Spinal cord (tissue), 10 donors: ENCODE data around the gene TRIM29. TPM values are rescaled to one million over a fixed set of nuclear protein-coding genes. Genes with fewer than 3 reads are reported as not detected.

ENCODE experiments used
- DNase-seq, 6 donors: peaks; one replicate each; pipeline versions ENCODE4 v3.0.0 to v3.0.0-alpha.2; 2013 to 2015; ENCODE audit warnings: low spot score in 6 of 6, low read depth in 4 of 6
- H3K27ac ChIP-seq: one replicate; pipeline ENCODE4 v1.5.1; 2013; ENCODE audit warnings: low read depth, low read length, control low read depth
- H3K27me3 ChIP-seq: one replicate; pipeline ENCODE4 v1.6.1; 2013; ENCODE audit warnings: low read length; ENCODE audit not compliant: control insufficient read depth, insufficient read depth
- H3K36me3 ChIP-seq: one replicate; pipeline ENCODE4 v1.6.1; 2013; ENCODE audit warnings: low read length; ENCODE audit not compliant: control insufficient read depth, insufficient read depth
- H3K4me1 ChIP-seq: one replicate; pipeline ENCODE4 v1.6.1; 2013; ENCODE audit warnings: low read length; ENCODE audit not compliant: control insufficient read depth, insufficient read depth
- H3K4me3 ChIP-seq: one replicate; pipeline ENCODE4 v1.5.1; 2013; ENCODE audit warnings: low read depth, low read length, control low read depth
- H3K9me3 ChIP-seq: one replicate; pipeline ENCODE4 v1.6.1; 2013; ENCODE audit warnings: low read length; ENCODE audit not compliant: control insufficient read depth, insufficient read depth
- WGBS: methylation state at CpG from one replicate; pipeline ENCODE4 v1.1.5; 2013; ENCODE audit warnings: missing lambda C conversion rate; ENCODE audit not compliant: insufficient coverage; 5-methylcytosine and 5-hydroxymethylcytosine counted together
- polyA plus RNA-seq, 2 donors: library from polyadenylated mRNA; unstranded; fragments of 120-200 nt; gene quantifications; one replicate each; pipeline ENCODE4 v1.2.1, GENCODE V29; 2013; ENCODE audit not compliant: insufficient read length in 2 of 2
- total RNA-seq, 2 donors: library from RNA; depleted of rRNA in 1 of 2; stranded (reverse); fragments of 120-200 nt in 1 of 2; fragments of >200 nt in 1 of 2; gene quantifications; one replicate each; pipeline versions ENCODE4 v1.2.3 to v1.2.4, GENCODE V29; 2013 to 2014
- donor health status: healthy.

Gene TRIM29
- total and polyA plus RNA-seq, 4 donors, result 0.94 to 1.9 (median 1.5) TPM

DNA sequence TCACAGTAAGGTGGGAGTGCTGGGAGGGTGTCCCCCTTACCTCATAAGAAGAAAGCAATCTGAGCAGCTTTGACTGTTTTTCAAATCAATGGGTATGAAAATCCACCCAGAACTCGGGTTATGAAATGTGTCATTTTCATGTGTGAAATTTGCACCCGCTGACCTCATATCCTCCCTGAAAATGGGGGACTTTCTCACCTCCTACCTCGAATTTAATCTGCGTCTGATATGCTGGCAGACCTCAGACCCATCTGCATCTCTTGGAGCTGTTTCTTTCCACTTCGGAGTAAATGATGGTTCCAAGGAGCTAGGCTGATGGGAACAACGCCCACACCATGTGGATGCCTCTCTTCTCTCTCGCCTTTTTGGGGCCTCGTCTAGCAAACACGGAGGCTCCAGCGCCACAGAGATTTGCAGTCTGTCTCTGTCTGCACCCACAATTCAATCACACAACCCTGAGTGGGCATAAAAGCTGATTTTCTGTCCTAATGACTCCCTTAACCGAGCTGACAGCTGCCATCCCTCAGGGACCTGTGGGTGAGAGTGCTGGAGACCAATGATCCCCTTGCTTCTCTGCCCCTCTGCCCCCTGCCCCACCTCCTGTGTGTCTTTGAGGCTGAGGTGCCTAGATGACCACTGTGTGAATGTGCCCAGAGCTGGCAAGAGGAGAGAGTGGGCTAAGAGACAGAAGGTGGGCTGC is 71.0 kb downstream of the TRIM29 start:
- H3K27me3 ChIP-seq, result peaks cover 3% of the 10 kb centered on the region
- no peak overlapping the region for H3K4me3 ChIP-seq
- WGBS, result 67% methylated on average over 9 of the region's 11 CpGs
- no peak overlapping the region for H3K27ac ChIP-seq
- peak in 1 of 6 donors; percentile 86 for DNase-seq
- peaks cover 29% of the 10 kb centered on the region for H3K4me1 ChIP-seq
- no peaks in the 10 kb centered on the region for H3K36me3 ChIP-seq
- H3K9me3 ChIP-seq, result no peaks in the 10 kb centered on the region

DNA sequence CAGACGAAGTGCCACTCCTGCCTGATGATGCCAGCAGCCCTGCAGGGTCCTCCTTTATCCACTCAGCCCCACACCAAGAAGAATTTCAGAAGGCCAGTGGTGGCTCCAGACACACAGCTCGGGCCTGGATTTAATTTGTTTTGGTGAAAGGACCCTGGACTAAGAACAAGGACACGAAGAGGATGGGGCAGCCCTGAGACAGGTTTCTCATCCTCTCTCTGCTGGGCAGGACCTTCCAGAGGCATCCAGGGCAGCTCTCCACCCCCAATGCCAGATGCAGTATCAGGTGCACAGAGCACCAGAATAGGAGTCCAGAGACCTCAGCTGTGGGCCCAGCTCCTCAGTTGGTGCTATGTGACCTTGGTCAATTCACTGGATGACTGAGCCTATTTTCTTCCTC is 72.0 kb downstream of the TRIM29 start:
- 83% methylated on average over 2 of the region's 3 CpGs for WGBS
- H3K27ac ChIP-seq, result no peak overlapping the region
- H3K27me3 ChIP-seq, result peaks cover 3% of the 10 kb centered on the region

DNA sequence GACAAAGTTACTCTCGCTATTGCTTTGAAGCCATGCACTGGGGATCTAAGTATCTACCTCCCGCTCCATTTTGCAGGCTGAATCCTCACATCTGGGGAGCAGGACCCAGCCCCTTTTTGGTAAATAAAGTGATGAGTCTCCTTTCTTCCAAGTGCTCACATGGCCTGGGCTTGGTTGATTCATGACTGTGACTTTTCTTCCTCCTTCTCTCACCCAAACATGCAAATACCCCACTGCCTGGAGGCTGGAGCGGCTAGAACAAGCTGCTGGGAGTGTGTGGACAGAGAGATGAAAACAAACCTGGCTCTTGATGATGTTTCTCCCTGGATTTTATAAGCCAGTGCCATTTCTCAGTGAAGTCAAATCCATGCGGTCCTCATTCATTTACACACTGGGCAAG is 72.7 kb downstream of the TRIM29 start:
- peaks cover 37% of the 10 kb centered on the region for H3K4me1 ChIP-seq
- WGBS, result 83% methylated on average over 1 of the region's 4 CpGs
- H3K4me3 ChIP-seq, result no peak overlapping the region
- no peak overlapping the region for H3K27ac ChIP-seq
- no peaks in the 10 kb centered on the region for H3K36me3 ChIP-seq
- peaks cover 3% of the 10 kb centered on the region for H3K27me3 ChIP-seq
- peak in 1 of 6 donors; percentile 31 for DNase-seq
- H3K9me3 ChIP-seq, result no peaks in the 10 kb centered on the region

More for the DNA sequence above, 72.0 kb downstream of the TRIM29 start:
- DNase-seq, result no peak
- no peaks in the 10 kb centered on the region for H3K36me3 ChIP-seq
- H3K9me3 ChIP-seq, result no peaks in the 10 kb centered on the region
- H3K4me1 ChIP-seq, result peaks cover 37% of the 10 kb centered on the region
- H3K4me3 ChIP-seq, result no peak overlapping the region

DNA sequence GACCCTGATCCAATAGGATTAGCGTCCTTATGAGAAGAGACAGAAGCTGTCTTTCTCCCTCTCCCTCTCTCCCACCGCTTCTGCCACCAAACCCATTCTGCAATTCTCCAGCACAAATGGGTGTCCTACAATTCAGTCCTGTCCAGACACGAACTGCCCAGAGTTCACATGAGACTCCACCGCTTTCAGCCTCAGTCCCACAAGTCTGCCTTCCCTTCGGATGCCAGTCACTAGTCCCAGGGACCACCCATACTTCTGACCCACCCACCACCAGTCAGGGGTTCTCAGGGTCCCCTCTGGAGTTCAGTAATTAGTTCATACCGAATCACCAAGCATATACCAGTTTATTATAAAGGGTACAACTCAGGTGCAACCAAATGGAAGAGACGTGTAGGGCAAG is 73.6 kb downstream of the TRIM29 start:
- no peak for DNase-seq
- peaks cover 3% of the 10 kb centered on the region for H3K27me3 ChIP-seq
- no peak overlapping the region for H3K4me3 ChIP-seq
- H3K9me3 ChIP-seq, result no peaks in the 10 kb centered on the region
- no peaks in the 10 kb centered on the region for H3K36me3 ChIP-seq
- 92% methylated on average over 3 of the region's 7 CpGs for WGBS
- peaks cover 37% of the 10 kb centered on the region for H3K4me1 ChIP-seq
- no peak overlapping the region for H3K27ac ChIP-seq

DNA sequence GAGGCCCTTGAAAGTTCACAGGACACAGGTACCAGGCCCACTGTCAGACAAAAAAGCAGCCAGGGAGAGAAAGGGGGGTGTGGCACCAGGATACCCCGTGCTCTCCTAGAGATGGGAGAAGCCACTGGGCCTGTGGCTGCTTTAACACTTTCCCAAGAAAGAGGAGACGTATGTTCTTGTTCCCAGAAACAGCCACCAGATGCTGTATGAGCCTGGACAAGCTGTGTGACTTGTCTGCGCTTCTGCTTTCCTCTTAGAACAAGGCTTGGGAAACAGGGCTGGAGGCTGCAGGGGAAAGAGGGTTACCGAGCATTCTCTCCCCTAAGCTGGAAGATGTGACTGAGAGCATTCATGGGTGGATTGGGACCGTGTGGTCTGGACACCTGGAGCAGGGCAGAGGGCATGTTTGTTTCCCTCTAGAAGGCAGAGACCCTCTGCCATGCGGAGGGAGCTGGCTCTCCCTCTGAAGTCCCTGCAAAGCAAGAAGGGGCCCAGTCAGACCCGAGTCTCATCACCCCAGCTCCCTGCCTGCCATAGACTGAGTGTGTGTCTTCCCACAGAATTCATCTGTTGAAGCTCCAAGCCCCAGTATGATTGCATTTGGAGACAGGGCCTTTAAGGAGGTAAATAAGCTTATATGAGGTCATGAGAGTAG is 74.1 kb downstream of the TRIM29 start:
- Histone ChIP-seq H3K36me3 (no peaks in the 10 kb centered on the region), H3K4me3 (no peak overlapping the region), H3K27ac (no peak overlapping the region), H3K27me3 (peaks cover 3% of the 10 kb centered on the region), H3K4me1 (peaks cover 37% of the 10 kb centered on the region), H3K9me3 (no peaks in the 10 kb centered on the region)
- DNase-seq, result peak in 2 of 6 donors; percentile 44 to 49
- WGBS, result 93% methylated on average over 4 of the region's 7 CpGs

DNA sequence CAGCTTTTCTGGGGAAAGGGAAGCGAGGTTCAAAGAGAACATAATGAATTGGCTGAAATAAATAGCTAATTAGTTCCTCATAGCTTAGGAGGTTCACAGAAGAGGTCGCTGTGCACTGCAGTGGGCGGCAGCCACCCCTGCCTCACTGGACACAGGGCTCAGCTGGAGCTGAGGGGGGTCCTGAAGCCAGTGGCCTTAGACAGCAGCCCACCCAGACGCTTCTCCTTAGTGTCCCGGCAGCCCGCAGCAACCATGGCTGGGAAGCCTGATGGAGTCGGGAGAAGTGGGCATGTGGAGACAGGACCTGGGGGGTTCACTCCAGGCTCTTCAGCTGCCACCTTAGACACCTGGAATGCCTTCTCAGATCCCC is 75.4 kb downstream of the TRIM29 start:
- DNase-seq, result no peak
- H3K4me3 ChIP-seq, result no peak overlapping the region
- no peak overlapping the region for H3K27ac ChIP-seq
- no peaks in the 10 kb centered on the region for H3K9me3 ChIP-seq
- H3K27me3 ChIP-seq, result peaks cover 3% of the 10 kb centered on the region
- peaks cover 39% of the 10 kb centered on the region for H3K4me1 ChIP-seq
- 47% methylated on average over 5 of the region's 7 CpGs for WGBS
- no peaks in the 10 kb centered on the region for H3K36me3 ChIP-seq

DNA sequence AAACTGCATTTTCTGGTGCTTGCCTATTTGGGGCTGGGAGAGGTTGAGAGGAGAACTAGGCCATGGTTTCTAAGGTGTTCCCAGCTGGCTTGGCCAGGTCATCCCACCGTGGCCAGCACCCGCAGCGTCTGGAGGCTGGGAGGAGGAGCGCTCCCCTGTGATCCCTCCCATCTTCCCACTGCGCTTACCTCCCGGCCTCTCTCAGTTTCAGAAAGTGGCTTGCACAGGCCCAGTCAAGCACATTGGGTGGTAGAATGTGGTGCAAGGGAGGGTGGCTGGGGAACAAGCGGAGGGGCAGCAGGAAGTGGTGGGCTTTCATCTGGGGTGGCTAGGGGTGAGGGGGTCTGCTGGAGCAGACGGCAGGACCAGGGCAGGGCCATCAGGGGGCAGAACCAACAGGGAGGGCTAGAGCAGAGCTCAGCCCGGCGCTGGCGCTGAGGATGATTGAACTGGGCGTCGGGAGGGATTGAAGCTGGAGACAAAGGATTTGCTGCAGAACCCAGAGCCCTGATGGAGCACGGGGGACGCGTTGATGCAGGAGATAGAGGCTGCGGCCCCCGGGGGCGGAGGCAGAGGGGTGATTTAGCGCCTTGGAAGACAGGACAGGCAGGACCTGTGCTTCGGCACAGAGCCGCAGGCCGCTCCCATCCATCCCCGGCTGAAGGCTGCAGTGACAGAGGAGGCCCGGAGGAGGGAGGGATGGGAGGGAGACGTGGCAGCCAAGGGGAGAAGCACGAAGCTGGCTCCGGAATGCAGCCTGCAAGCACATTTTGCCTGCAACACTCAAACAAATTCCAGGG is 76.0 kb downstream of the TRIM29 start:
- H3K27ac ChIP-seq, result no peak overlapping the region
- no peaks in the 10 kb centered on the region for H3K36me3 ChIP-seq
- H3K4me1 ChIP-seq, result peaks cover 35% of the 10 kb centered on the region
- peak in 4 of 6 donors; percentile 33 to 93 (median 73) for DNase-seq
- H3K27me3 ChIP-seq, result peaks cover 6% of the 10 kb centered on the region
- no peaks in the 10 kb centered on the region for H3K9me3 ChIP-seq
- no peak overlapping the region for H3K4me3 ChIP-seq
- 18% methylated on average over 21 of the region's 28 CpGs for WGBS

Other genes with a start within 250 kb of the TRIM29 start
- gene OAF, start 72.9 kb upstream of the TRIM29 start, total RNA-seq, result 10 to 100 TPM in 1 of 2 donors, 1 to 10 TPM in 1; 9.5 to 37.5 TPM
- gene OAF, start 72.9 kb upstream of the TRIM29 start, polyA plus RNA-seq, result 10 to 100 TPM in 1 of 2 donors, 1 to 10 TPM in 1; 9.3 to 27.5 TPM
- not detected for gene POU2F3, start 102.0 kb upstream of the TRIM29 start, total RNA-seq
- under 1 TPM in 1 of 2 donors, not detected in 1; 0.38 TPM for gene POU2F3, start 102.0 kb upstream of the TRIM29 start, polyA plus RNA-seq
- gene TLCD5, start 187.2 kb upstream of the TRIM29 start, total RNA-seq, result 10 to 100 TPM; 16.1 to 16.9 TPM
- 10 to 100 TPM; 15.7 to 18.6 TPM for gene TLCD5, start 187.2 kb upstream of the TRIM29 start, polyA plus RNA-seq
- gene ARHGEF12, start 198.3 kb upstream of the TRIM29 start, total RNA-seq, result 100 to 1,000 TPM; 112 to 179 TPM
- 10 to 100 TPM; 67.9 to 89.9 TPM for gene ARHGEF12, start 198.3 kb upstream of the TRIM29 start, polyA plus RNA-seq